Transverse colon (tissue), 4 donors: ENCODE measurements around the gene TM9SF1.

Experiments
- CTCF ChIP-seq, 5 experiments: fragments of 200-600 bp in 3 of 5; fragments of 450-650 bp in 2 of 5; sonication (generic) in 3 of 5; IDR thresholded peaks; 1 replicate in 2 of 5; 2 replicates in 3 of 5; pipeline ENCODE4 v1.5.1; 2016 to 2017; ENCODE audit warnings: antibody characterized with exemption in 5 of 5, inconsistent platforms in 3 of 5, mild to moderate bottlenecking in 2 of 5, moderate library complexity in 1 of 5
- EP300 ChIP-seq: sonication (generic); formaldehyde crosslinking; IDR thresholded peaks from one replicate; pipeline ENCODE4 v1.6.1; 2017; ENCODE audit warnings: antibody characterized with exemption, low read depth
- POLR2AphosphoS5 ChIP-seq, 3 donors: sonication (generic); formaldehyde crosslinking; IDR thresholded peaks; one replicate each; pipeline ENCODE4 v1.6.1; 2016; ENCODE audit warnings: antibody characterized with exemption in 3 of 3

GRCh38 chr14:24198814-24199524 lies 3.7 kb upstream of the TM9SF1 start:
- no peak for TF ChIP-seq CTCF (IDR thresholded peaks at IDR 0.05)
- no peak for TF ChIP-seq EP300
- no peak for TF ChIP-seq POLR2AphosphoS5 (IDR thresholded peaks at IDR 0.05)
